Subcutaneous adipose tissue (tissue), 4 donors: ENCODE data around the gene GRXCR2. TPM values are rescaled to one million over a fixed set of nuclear protein-coding genes. Genes with fewer than 3 reads are reported as not detected.

Experiments used
- CTCF ChIP-seq: fragments of 450-650 bp; IDR thresholded peaks from one replicate; pipeline ENCODE4 v1.5.1; 2016; ENCODE audit warnings: low read depth, mild to moderate bottlenecking, control low read depth, antibody characterized with exemption, moderate library complexity
- total RNA-seq, 4 donors: library from RNA; depleted of rRNA; stranded (reverse); fragments of >200 nt; gene quantifications; one replicate each; pipeline ENCODE4 v1.1.0, GENCODE V29; 2016

Gene GRXCR2
- total RNA-seq, 4 donors from 2014 or later, result not detected

GRCh38 chr5:145887217-145887616 is 14.4 kb upstream of the GRXCR2 start:
- no peak for TF ChIP-seq CTCF

GRCh38 chr5:145874765-145875164 is 2.0 kb upstream of the GRXCR2 start:
- TF ChIP-seq CTCF, result no peak

GRCh38 chr5:145872486-145872885 is 328 bp downstream of the GRXCR2 start:
- no peak for TF ChIP-seq CTCF

- no peak for TF ChIP-seq CTCF
Measured at GRCh38 chr5:145869753-145870152, 3.1 kb downstream of the GRXCR2 start.

GRCh38 chr5:145867806-145868205 is 5.0 kb downstream of the GRXCR2 start:
- no peak for TF ChIP-seq CTCF

GRCh38 chr5:145863003-145863402 is 9.8 kb downstream of the GRXCR2 start:
- no peak for TF ChIP-seq CTCF

- TF ChIP-seq CTCF, result no peak
Measured at GRCh38 chr5:145859897-145860296, 12.9 kb downstream of the GRXCR2 start.
